ENCODE data around the gene MAX. TPM values are rescaled to one million over a fixed set of nuclear protein-coding genes. Genes with fewer than 3 reads are reported as not detected.

Gene MAX
- total and polyA plus RNA-seq, 9 of the 15 experiments (the other 6 are each of a cell fraction or from before 2014, with no cell fraction given): 15.4 to 96.5 (median 51.6) TPM

DNA sequence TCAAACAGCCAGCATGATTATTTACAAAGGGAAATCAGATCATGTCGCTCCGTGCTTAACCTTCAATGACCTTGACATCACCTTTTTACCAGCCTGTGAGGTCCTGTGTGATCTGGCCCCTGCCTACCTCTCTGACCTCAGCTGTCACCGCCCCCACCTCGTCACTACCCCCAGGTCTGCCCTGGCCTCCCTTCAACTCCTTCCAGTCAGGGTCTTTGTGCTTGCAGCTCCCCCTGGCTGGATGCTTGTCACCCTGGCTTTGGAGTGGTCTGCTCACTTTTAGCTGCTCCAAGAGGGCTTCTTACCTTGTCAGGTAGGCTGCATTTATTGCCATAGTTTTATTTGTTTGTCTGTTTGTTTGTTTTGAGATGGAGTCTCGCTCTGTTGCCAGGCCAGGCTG, 8.2 kb upstream of the MAX start:
- ChIA-PET CTCF (ENCODE audit: low intra/inter-chr PET ratio) (no interaction called here), POLR2A (no interaction called here)
- ATAC-seq: peak; percentile 51
- Histone ChIP-seq H3K27ac (ENCODE audit: extremely low read depth, low read depth, low read length) (no peak overlapping the region), H3K9ac (ENCODE audit: insufficient read depth in 1 of 2, low read depth in 2 of 2, low read length in 2 of 2) (peak overlapping the region in 1 of 2 experiments; percentile 35; a peak in 1 of 4 replicates), H3K4me1 (replicated peaks in 1 of 2; ENCODE audit: control insufficient read depth in 2 of 2, insufficient read depth in 2 of 2, low read length in 2 of 2) (peaks cover 7 to 27% of the 10 kb centered on the region in 2 experiments; a peak in 4 of 5 replicates), H3K4me3 (no peak overlapping the region), H3K27me3 (ENCODE audit: control insufficient read depth in 2 of 2, insufficient read depth in 2 of 2, low read length in 2 of 2) (no peaks in the 10 kb centered on the region), H3K36me3 (ENCODE audit: control insufficient read depth, insufficient read depth, low read length) (no peaks in the 10 kb centered on the region), H3K9me3 (replicated peaks; ENCODE audit: control insufficient read depth, insufficient read depth, low read depth, low read length) (no peaks in the 10 kb centered on the region), H3K79me2 (ENCODE audit: control insufficient read depth, insufficient read depth, low read length) (no peaks in the 10 kb centered on the region), H3K9me1 (ENCODE audit: control insufficient read depth, insufficient read depth, low read length) (no peaks in the 10 kb centered on the region), H3K4me2 (ENCODE audit: insufficient read depth, low read length) (no peak overlapping the region), H4K20me1 (replicated peaks; ENCODE audit: control insufficient read depth, insufficient read depth, low read length) (no peaks in the 10 kb centered on the region), H2AFZ (ENCODE audit: low read depth, low read length) (0 out of 2 replicates have a peak overlapping the region, but pooled peaks have one; percentile 40)
- BruUV-seq (replicated peaks): no TSS peak
- DNase-seq (ENCODE audit: extremely low read depth in 1 of 4, low spot score in 3 of 4): peak in 3 of 4 experiments; percentile 15 to 25 (median 22)
- intact Hi-C loops (cut with micrococcal nuclease): no loop called here
- in situ Hi-C loops (cut with MboI): no loop called here
- TF ChIP-seq RAD21 (CRISPR knock-in tag; conservative IDR thresholded peaks at IDR 0.05 in 1 of 2, IDR thresholded peaks at IDR 0.05 in 1 of 2) (peak in 1 of 2 experiments; percentile 29; a peak in 2 of 4 replicates), ESRRA (IDR thresholded peaks at IDR 0.05; ENCODE audit: borderline replicate concordance, low read depth) (peak; percentile 86), HDAC2 (IDR thresholded peaks at IDR 0.05) (no peak), REST (IDR thresholded peaks at IDR 0.05; ENCODE audit: borderline replicate concordance) (peak; percentile 30; the same call in 1 of the 2 replicates), REST (CRISPR knock-in tag; IDR thresholded peaks at IDR 0.05; ENCODE audit: low read depth) (no peak)
- TF ChIP-seq, protein P1, sequence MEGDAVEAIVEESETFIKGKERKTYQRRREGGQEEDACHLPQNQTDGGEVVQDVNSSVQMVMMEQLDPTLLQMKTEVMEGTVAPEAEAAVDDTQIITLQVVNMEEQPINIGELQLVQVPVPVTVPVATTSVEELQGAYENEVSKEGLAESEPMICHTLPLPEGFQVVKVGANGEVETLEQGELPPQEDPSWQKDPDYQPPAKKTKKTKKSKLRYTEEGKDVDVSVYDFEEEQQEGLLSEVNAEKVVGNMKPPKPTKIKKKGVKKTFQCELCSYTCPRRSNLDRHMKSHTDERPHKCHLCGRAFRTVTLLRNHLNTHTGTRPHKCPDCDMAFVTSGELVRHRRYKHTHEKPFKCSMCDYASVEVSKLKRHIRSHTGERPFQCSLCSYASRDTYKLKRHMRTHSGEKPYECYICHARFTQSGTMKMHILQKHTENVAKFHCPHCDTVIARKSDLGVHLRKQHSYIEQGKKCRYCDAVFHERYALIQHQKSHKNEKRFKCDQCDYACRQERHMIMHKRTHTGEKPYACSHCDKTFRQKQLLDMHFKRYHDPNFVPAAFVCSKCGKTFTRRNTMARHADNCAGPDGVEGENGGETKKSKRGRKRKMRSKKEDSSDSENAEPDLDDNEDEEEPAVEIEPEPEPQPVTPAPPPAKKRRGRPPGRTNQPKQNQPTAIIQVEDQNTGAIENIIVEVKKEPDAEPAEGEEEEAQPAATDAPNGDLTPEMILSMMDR (IDR thresholded peaks at IDR 0.05 in 2 of 3, conservative IDR thresholded peaks at IDR 0.05 in 1 of 3; ENCODE audit: insufficient read depth in 2 of 3, low read depth in 1 of 3, low read length in 3 of 3): peak in 1 of 3 experiments; percentile 18; a peak in 1 of 6 replicates
- 33% methylated on average over 4 of the region's 5 CpGs for WGBS (ENCODE audit: insufficient coverage, low coverage, missing lambda C conversion rate)
- no peak for FAIRE-seq

Measured in K562 (cell line).